SK-N-SH (cell line): ENCODE results near the gene UBXN1. TPM values are rescaled to one million over a fixed set of nuclear protein-coding genes. Genes with fewer than 3 reads are reported as not detected.

Experiments used
- EP300 ChIP-seq, 2 experiments: IDR thresholded peaks; 2 replicates each; pipeline versions ENCODE4 v1.4.0 to v1.6.1; 2012; ENCODE audit warnings: borderline replicate concordance in 1 of 2, low read depth in 1 of 2, low read length in 1 of 2
- FOXJ3 ChIP-seq: sonication (generic); formaldehyde crosslinking; IDR thresholded peaks from 2 replicates; pipeline ENCODE4 v1.5.1; 2020; ENCODE audit warnings: mild to moderate bottlenecking, missing genetic modification reagents
- GABPA ChIP-seq: IDR thresholded peaks from 2 replicates; pipeline ENCODE4 v1.4.0; 2012; ENCODE audit warnings: low read depth, mild to moderate bottlenecking
- GATA2 ChIP-seq: sonication (generic); formaldehyde crosslinking; IDR thresholded peaks from 2 replicates; pipeline ENCODE4 v1.5.0; 2020; ENCODE audit warnings: mild to moderate bottlenecking, missing genetic modification reagents
- IRF3 ChIP-seq: fragments of 150-350 bp; IDR thresholded peaks from 2 replicates; pipeline ENCODE4 v1.6.1; 2016; ENCODE audit warnings: mild to moderate bottlenecking, low read depth, low read length
- MAX ChIP-seq: IDR thresholded peaks from 2 replicates; pipeline ENCODE4 v1.4.0; 2012; ENCODE audit warnings: low read depth
- NRF1 ChIP-seq: IDR thresholded peaks from 2 replicates; pipeline ENCODE4 v1.6.1; 2012; ENCODE audit warnings: low read depth, mild to moderate bottlenecking, low read length
- PBX3 ChIP-seq: IDR thresholded peaks from 2 replicates; pipeline ENCODE4; 2012
- REST ChIP-seq: IDR thresholded peaks from 2 replicates; pipeline ENCODE4 v1.6.1; 2012; ENCODE audit warnings: mild to moderate bottlenecking, low read depth, low read length, moderate library complexity
- RFX5 ChIP-seq: IDR thresholded peaks from 2 replicates; pipeline ENCODE4 v1.6.1; 2012; ENCODE audit warnings: mild to moderate bottlenecking, improper control_type of control experiment, low read length
- RXRA ChIP-seq: IDR thresholded peaks from 2 replicates; pipeline ENCODE4 v1.4.0; 2012; ENCODE audit warnings: low read depth, mild to moderate bottlenecking, borderline replicate concordance
- SMC3 ChIP-seq: IDR thresholded peaks from 2 replicates; pipeline ENCODE4 v1.6.1; 2012; ENCODE audit warnings: low read depth, low read length, improper control_type of control experiment
- TAF1 ChIP-seq: IDR thresholded peaks from 2 replicates; pipeline ENCODE4 v1.6.1; 2012; ENCODE audit warnings: low read depth, mild to moderate bottlenecking, low read length, moderate library complexity, borderline replicate concordance
- TCF12 ChIP-seq: IDR thresholded peaks from 2 replicates; pipeline ENCODE4 v1.4.0; 2012
- USF1 ChIP-seq: IDR thresholded peaks from 2 replicates; pipeline ENCODE4 v1.4.0; 2012; ENCODE audit warnings: low read depth, borderline replicate concordance
- USF2 ChIP-seq: fragments of 150-350 bp; IDR thresholded peaks from 2 replicates; pipeline ENCODE4 v1.6.1; 2017; ENCODE audit warnings: antibody characterized with exemption, low read length, low read depth, borderline replicate concordance
- polyA plus RNA-seq, 3 experiments: library from polyadenylated mRNA; depleted of rRNA; stranded (reverse); fragments of >200 nt; gene quantifications; 2 replicates each; pipeline ENCODE4 v1.2.3, GENCODE V29; 2012

The UBXN1 gene
- polyA plus RNA-seq, 1 of the 3 experiments (the other 2 are of a cell fraction): 256 TPM

GRCh38 chr11:62665075-62665598 lies 13.7 kb downstream of the UBXN1 start, which contains the start of the genes C11orf98 and CSKMT (continued):
- peak; percentile 73 for TF ChIP-seq PBX3
- peak; percentile 71 for TF ChIP-seq GABPA
- no peak for TF ChIP-seq RFX5
- no peak for TF ChIP-seq USF1
- TF ChIP-seq MAX: peak; percentile 78
- TF ChIP-seq FOXJ3 (CRISPR knock-in tag): no peak
- 0 out of 4 replicates have a peak, but pooled peaks of 1 of the 2 experiments have one; percentile 31 for TF ChIP-seq EP300 (IDR thresholded peaks at IDR 0.05; ENCODE audit: borderline replicate concordance in 1 of 2, low read depth in 1 of 2, low read length in 1 of 2)
- TF ChIP-seq SMC3: no peak
- peak; percentile 98 for TF ChIP-seq TAF1
- TF ChIP-seq NRF1: no peak
- no peak for TF ChIP-seq RXRA
- TF ChIP-seq GATA2: no peak
- no peak; the same call in 1 of the 2 replicates for TF ChIP-seq USF2
- TF ChIP-seq REST: peak; percentile 76
- TF ChIP-seq IRF3: no peak; the same call in none of the 2 replicates
- TF ChIP-seq TCF12: peak; percentile 13; the same call in 1 of the 2 replicates
